ENCODE measurements around the gene CYB5B. TPM values are rescaled to one million over a fixed set of nuclear protein-coding genes. Genes with fewer than 3 reads are reported as not detected.
A peak's percentile ranks its signal among the peaks of the same experiment; 100 is the strongest.

CYB5B gene, protein sequence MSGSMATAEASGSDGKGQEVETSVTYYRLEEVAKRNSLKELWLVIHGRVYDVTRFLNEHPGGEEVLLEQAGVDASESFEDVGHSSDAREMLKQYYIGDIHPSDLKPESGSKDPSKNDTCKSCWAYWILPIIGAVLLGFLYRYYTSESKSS
- 10 to 100 TPM in 11 of 12 donors, not detected in 1; 51.2 to 83.8 (median 68.1) TPM for polyA plus RNA-seq (ENCODE audit: insufficient read length in 12 of 12)
- long read RNA-seq, donor 1, full-length matches to known transcripts = 18 of 27 reads
- long read RNA-seq, donor 1, partial matches to known transcripts = 9 of 27 reads
- long read RNA-seq, donor 1, other reads (novel, unspliced or antisense) = 0 of 27 reads
- long read RNA-seq, donor 2, full-length matches to known transcripts = 25 of 25 reads
- long read RNA-seq, donor 2, partial matches to known transcripts = 0 of 25 reads
- long read RNA-seq, donor 2, other reads (novel, unspliced or antisense) = 0 of 25 reads
- long read RNA-seq, donor 3, full-length matches to known transcripts = 10 of 16 reads
- long read RNA-seq, donor 3, partial matches to known transcripts = 6 of 16 reads
- long read RNA-seq, donor 3, other reads (novel, unspliced or antisense) = 0 of 16 reads
- long read RNA-seq, donor 4, full-length matches to known transcripts = 6 of 6 reads
- long read RNA-seq, donor 4, partial matches to known transcripts = 0 of 6 reads
- long read RNA-seq, donor 4, other reads (novel, unspliced or antisense) = 0 of 6 reads
- long read RNA-seq, donor 5, full-length matches to known transcripts = 36 of 53 reads
- long read RNA-seq, donor 5, partial matches to known transcripts = 17 of 53 reads
- long read RNA-seq, donor 5, other reads (novel, unspliced or antisense) = 0 of 53 reads
- long read RNA-seq, donor 6, full-length matches to known transcripts = 16 of 28 reads
- long read RNA-seq, donor 6, partial matches to known transcripts = 12 of 28 reads
- long read RNA-seq, donor 6, other reads (novel, unspliced or antisense) = 0 of 28 reads
- long read RNA-seq, donor 7, full-length matches to known transcripts = 5 of 5 reads
- long read RNA-seq, donor 7, partial matches to known transcripts = 0 of 5 reads
- long read RNA-seq, donor 7, other reads (novel, unspliced or antisense) = 0 of 5 reads
- long read RNA-seq, donor 8, full-length matches to known transcripts = 17 of 17 reads
- long read RNA-seq, donor 8, partial matches to known transcripts = 0 of 17 reads
- long read RNA-seq, donor 8, other reads (novel, unspliced or antisense) = 0 of 17 reads
- long read RNA-seq, donor 9, full-length matches to known transcripts = 8 of 14 reads
- long read RNA-seq, donor 9, partial matches to known transcripts = 6 of 14 reads
- long read RNA-seq, donor 9, other reads (novel, unspliced or antisense) = 0 of 14 reads
- long read RNA-seq, donor 10, full-length matches to known transcripts = 23 of 29 reads
- long read RNA-seq, donor 10, partial matches to known transcripts = 6 of 29 reads
- long read RNA-seq, donor 10, other reads (novel, unspliced or antisense) = 0 of 29 reads
- long read RNA-seq, donor 11, full-length matches to known transcripts = 20 of 20 reads
- long read RNA-seq, donor 11, partial matches to known transcripts = 0 of 20 reads
- long read RNA-seq, donor 11, other reads (novel, unspliced or antisense) = 0 of 20 reads

DNA sequence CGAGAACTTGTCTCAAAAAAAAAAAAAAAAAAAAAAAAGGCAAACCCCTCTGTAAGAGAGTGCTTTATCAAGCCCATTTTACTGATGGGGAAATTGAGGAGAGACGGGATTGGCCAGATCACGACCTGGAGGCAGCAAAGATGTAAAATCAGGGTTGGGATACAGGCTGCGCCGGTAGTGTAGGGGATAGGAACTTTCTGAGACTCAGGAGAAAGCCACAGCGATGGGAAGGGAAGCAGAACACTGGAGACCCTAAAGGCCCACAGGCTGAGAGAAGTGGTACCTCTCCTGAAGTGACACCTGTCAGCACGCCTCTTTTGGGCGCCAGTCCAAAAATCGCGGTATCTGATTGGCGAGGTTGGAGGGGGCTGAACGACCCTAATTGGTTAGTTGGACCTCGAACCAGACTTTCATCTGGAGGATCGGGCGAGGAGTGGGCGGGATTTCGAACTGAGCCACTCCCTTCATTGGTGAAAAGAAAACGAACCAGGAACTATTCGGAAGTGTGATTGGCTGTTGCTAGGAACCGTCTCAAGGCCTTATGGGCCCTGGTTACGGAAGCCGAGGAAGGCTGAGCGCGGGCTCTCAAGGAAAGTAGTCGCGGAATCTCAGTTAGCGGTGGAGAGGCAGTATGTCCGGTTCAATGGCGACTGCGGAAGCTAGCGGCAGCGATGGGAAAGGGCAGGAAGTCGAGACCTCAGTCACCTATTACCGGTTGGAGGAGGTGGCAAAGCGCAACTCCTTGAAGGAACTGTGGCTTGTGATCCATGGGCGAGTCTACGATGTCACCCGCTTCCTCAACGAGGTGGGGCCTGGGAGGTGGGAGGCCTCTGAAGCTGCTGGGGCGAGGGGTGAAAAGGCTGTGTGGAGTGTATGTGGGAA lies at the start of gene CYB5B:
TSS of gene CYB5B (plus strand) at position 567 of the 882 bp plus-strand sequence. CDS start at position 632, 65 bp downstream.
- peak; percentile 97 for DNase-seq

DNA sequence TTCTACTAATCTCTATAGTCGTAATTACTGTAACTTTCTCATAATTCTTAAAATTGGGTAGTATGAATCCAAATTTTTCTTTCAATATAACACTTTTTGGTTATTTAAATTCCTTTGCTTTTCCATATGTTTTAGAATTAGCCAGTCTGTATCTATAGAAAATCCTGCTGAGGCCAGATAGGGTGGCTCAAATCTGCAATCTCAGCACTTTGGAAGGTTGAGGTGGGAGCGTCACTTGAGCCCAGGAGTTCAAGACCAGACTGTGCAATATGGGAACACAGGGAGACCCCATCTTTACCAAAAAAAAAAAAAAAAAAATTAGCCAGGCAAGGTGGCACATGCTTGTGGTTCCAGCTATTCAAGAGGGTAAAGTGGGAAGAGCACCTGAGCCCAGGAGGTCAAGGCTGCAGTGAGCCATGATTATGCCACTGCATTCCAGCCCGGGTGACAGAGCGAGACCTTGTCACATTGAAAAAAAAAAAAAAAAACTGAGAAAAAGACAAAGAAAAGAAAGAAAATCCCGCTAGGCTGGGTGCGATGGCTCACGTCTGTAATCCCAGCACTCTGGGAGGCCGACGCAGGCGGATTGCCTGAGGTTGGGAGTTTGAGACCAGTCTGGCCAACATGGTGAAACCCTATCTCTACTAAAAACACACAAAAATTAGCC lies 47.9 kb upstream of the CYB5B start:
- DNase-seq = no peak

DNA sequence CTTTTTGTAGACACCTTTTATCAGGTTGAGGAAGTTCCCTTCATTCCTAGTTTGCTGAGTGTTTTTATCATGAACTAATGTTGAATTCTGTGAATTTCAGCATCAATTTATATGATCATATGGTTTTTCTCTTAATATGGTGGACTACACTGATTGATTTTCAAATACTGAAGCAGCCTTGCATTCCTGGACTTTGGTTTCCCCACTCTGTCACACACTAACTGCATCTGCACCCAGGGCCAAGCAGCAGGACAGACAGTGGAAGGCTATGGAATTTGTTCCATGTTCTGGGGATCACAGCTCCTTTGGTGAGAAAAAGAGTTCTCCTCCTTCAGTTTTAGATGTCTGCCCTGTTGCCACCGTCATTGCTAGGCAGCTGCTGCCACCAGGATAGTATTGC lies 46.4 kb upstream of the CYB5B start:
- DNase-seq = no peak

DNA sequence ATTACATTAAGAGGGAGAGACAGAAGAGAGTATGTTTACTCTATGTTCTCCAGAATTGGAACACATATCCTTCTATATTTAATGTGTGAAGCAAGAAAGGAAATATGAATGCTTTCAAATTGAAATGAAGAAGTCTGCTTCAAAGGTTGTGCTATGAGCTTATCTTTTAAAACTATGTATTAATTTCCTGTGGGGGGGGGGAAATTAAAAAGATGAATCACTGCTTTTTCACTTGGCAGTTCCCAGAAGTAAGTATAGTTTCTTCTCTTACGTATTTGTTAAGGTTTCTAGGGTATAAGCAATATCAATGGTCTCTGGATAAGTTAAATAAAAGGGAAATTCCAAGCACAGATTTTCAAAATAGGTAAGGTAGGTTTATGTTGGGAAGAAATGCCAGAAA lies 45.7 kb upstream of the CYB5B start:
- no peak for DNase-seq

DNA sequence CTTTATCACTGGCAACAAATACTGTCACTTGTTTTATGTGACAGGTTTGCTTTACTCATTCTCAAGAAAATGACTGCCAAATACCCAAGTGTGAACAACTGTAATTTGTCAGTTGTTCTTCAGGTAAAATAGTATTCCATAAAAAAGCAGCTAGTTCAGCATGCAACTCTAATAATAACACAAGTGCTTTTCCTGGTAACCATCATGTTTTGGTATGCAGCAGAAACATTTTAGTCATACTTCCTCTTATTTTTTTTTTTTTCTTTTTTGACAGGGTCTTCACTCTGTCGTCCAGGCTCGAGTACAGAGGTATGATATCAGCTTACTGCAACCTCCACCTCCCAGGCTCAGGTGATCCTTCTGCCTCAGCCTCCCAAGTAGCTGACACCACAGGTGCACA lies 43.2 kb upstream of the CYB5B start:
- no peak for DNase-seq

DNA sequence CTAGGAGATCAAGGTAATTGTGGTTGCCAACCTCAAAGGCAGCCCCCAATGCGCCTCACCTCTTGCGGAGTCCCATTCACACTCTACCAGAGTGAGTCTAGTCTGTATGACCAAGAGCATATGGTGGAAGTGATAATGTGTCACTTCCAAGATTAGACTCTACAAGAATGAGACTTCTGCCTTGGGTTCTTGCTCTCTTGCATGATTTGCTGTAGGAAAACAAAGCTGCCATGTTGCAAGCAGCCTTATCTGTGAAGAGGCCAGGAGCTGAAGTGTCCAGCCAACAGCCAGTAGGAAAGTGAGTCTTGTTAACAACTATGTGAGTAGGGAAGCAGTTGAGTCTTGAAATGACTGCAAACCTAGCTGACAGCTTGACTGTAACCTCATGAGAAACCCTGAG lies 42.0 kb upstream of the CYB5B start:
- no peak for DNase-seq

DNA sequence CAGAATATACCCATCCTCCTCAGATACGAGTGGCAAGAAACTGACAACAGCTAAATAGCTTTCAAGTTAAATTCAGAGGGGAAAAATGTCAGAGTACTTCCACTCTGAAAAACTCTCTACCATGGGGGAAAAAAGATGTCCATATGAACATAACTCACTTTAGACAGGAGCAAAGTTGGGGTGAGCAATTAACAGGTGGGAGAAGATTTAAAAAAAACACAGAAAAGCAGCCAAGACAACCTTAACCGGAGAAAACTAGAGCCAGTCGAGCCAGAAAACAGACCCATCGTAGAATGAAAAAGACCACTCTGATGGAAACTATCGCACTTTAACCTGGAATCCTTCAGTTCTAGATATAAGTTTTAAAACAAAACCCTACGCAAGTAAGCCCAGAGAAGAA lies 39.4 kb upstream of the CYB5B start:
- no peak for DNase-seq

DNA sequence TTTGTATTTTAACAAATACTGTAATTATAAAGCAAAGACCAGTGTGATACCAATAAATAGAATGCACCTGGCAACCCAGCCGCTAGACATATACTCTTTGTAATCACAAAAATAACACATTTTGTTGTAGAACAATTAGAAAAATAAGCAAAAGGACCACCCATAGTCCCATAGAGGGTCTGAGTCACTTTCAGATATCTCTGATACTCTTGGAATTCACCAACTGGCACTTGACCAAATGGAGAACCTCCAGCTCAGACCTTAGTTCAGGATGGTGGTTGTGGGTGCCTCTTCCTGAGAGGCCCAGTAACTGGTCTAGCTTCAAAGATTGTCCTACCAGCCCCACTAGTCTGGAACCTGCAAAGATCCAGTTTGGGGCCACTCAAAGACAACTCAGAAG lies 37.8 kb upstream of the CYB5B start:
- no peak for DNase-seq

DNA sequence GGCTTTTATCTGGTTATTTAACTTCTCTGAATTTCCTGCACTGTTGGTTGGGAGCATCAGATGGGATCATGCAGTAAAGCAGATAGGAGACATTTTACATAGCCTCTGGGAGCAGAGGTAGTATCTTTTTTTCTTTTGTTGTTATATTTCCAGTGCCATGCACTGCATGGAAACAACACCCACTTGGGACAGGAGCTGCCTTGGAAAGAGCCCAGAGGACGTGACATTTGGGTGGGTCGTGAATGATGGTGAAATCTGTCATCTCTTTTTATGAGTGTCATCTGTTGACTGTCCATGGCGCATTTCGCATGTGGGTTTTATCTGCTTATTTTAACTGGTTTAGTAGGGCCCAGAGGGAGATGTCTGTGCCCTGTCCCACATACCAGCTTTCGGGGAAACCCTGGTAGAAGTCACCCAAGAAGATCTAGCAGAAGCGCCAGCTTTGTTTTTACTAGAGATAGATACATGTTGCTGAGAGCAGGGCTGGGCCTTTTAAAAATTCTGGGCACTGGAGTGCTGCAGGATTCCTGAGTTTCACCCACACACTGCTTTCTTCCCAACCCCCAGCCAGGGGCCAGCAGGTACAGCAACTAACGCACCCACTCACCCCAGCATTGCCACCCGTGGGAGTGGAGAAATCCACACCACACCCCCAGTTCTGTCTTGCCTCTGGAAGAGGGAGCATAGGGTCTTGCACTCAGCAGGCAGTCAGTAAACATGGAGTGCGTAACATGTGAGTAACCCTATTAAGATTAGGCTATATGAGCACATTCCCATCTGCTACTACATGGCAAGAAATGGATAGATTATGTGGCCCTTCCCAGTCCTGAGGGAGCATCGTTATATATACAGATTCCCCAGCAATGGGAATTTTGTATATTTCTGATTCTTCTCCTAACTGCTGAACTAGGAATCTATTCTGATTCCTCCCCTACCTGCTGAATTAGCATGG lies 30.2 kb upstream of the CYB5B start:
- no peak for DNase-seq

DNA sequence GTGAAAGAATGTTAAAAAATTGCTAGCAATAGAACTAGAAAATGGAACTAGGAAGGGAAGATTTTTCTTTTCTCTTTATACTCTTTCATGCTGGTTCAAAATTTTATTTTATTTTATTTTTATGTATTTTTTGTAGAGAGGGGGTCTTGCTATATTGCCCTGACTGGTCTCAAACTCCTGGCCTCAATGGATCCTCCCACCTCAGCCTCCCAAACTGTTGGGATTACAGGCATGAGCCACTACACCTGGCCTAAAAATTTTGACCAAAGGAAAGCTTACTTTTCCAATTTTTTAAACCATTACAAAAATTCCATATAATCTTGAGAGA lies 28.6 kb upstream of the CYB5B start:
- DNase-seq = no peak

DNA sequence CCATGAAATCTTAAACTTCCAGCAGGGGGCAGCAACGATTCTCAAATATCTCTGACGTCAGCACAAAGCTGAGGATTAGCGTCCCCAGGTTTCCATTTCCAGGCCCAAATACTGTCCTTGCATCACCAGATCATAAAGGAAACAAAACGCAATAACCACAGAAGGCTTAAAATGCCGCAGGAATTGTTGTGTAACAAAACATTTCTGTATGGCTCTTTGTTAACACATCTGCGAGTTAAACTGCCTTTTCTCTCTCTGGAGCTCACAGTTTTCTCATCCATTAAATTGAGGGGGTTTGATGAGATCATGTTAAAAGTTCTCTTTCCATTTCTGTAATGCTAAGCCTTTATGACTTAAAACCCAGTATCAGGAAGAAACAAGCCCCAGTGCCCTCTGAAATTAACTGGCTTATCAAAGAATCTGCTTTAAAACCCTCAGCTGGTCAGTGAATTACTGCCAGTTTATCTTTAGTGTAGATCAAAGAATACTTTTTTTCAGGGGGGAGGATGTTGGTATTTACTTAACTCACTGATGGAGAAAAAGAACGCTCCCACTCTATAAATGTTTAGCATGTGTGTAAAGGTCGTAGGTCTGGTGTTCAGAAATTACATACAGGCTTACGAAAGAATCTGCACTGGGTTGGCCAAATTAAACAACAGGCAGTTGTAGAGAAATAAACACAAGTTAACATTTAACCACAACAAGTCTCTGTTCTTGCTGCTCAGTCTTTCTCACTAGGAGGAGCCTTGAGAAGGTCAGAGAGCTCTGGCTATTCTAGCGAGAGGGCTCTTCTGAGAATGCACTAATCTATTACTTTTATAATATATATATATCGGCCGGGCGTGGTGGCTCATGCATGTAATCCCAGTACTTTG lies 28.0 kb upstream of the CYB5B start:
- peak; percentile 91 for DNase-seq

DNA sequence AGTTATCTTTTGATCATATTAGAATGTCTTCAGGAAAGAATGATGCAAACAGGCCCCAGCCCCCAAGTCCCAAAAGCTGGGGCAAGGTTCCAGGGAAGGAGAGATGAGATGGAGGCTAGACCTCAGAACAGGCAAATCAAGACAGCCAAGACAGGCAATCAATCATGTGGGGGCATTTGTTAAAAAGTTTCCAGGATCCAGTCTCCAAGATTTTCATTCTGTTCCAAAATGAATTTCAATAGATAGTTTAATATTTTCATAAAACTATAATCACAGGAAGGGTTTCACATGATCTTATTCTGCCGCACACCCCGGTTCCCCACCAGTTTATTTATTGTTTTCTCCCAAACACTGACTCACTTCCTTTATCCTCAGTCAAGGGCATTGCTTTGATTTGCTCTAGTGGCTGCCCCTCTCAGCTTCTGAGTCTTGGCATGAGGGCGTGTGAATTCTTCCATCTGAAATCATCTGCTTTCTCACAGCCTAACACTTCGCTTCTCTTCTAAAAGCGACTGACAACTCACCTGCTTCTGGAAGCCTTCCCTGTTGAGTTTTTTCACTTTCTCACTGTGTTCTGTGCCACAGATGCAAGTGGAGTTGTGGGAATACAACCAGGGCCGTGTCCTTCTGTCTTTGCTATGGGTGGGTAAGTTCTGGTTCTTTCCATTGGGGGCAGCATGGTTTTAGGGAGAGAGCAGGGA lies 26.4 kb upstream of the CYB5B start:
- peak; percentile 44 for DNase-seq

DNA sequence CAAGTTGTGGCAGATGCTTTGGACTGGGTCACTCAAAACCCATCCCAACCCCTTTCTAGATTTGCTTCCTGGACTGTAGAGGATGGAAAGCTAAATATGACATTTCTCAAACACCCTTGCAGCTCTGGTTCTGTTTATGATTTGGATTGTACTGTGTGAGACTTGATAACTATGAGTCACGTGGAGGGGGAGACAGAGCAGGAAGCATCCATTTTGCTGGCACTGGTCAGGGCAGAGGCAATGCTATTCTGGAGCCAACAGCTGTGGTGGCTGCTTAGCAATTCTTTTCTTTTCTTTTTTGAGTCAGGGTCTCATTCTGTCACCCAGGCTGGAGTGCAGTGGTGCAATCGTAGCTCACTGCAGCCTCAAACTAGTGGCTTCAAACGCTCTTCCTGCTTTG lies 25.1 kb upstream of the CYB5B start:
- DNase-seq = no peak

DNA sequence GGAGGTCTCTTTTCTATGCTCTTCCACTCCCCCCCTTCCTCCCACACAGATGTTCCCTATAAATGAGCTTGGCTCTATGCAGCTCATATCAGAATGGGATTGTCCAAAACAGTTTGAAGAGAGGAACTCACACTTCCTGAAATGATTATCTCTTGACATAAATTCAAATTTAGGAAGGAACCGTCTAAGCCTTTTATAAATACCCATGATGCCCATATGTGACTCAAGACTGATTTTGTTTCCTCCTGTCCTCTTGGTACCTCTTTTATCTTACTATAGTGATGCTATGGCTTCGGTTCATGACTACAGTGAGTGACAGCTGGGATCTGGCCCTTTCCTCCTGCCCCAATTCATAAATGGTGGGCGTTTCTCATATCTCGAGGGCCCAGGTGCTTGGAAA lies 22.0 kb upstream of the CYB5B start:
- no peak for DNase-seq

DNA sequence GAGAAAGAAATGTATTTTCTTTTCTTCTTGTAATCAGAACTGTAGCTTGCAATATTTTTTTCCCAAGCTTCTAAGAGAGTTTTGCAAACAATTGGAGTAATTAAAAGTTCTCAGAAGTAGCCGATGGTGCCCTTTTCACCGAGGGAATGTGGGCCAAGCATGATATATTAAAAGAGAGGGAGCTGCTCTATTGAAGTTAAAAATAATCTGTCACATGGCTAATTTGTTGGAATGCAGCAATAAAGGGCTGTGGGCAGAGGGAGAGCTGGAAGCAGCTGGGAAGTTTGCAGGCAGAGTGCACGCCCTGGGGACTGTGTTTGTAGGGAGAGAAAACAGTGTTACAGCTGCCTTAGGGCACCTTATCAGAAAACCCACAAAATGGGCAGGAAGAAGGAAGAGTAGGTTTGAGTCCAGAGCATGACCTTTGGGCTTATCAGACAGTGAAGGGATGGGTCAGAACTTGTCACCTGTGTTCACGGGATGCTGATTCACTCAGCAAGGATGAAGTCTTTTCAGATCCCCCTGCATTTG lies 20.1 kb upstream of the CYB5B start:
- DNase-seq = no peak

DNA sequence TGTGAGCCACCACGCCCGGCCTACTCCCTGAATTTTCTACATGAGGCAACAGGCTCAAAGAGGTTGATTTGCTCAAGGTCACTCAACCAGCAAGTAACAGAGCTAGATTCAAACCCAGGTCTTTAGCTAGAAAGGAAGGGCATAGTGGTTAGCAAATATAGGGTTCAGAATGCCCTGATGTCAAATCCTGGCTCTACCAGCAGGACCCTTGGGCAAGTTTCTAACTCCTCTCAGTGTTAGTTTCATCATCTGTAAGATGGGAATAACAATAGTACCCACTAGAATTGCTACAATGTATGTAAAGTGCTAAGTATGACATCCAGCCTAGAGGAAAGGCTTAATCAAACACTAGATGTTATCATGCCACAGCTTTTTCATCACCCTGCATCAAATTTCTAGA lies 19.1 kb upstream of the CYB5B start:
- DNase-seq = no peak

DNA sequence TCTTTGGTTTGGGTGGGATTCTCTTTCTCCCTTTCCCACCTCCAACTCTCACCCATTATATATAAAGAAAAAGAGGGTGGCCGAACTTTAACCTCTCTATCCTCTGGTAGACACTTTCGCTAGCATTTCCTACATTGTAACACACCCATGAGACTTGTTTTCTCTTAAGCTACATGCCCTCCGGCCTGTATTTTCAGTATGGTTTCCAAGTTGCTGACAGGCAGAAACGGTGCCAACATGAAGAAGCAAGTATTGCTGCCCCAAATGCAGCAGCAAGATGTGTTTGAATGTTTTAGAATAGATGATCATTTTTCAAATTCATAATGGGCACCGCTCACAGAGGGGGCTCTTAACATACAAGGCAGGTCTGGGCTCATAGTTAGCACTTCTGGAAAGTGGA lies 18.7 kb upstream of the CYB5B start:
- no peak for DNase-seq

All from muscle of arm (tissue), 14 donors.